SK-N-SH treated with all-trans-retinoic acid at 6 μM for 48 hours (cell line): ENCODE data around the gene C17orf107.
A peak's percentile ranks its signal among the peaks of the same experiment; 100 is the strongest.

Experiments used
- ATAC-seq: fragments of 200-7000 bp; cut with Tn5 transposase; 3 replicates; pipeline ENCODE4 v1.9.1; 2020; ENCODE audit warnings: mild to moderate bottlenecking, moderate library complexity
- ARNTL ChIP-seq: fragments of 450-650 bp; formaldehyde crosslinking; IDR thresholded peaks from 2 replicates; pipeline ENCODE4 v1.5.0; 2020; ENCODE audit warnings: low read depth, mild to moderate bottlenecking, moderate library complexity, borderline replicate concordance
- BACH2 ChIP-seq: fragments of 250-450 bp; sonication (Bioruptor Pico); IDR thresholded peaks from 2 replicates; pipeline ENCODE4 v1.9.0; 2021; ENCODE audit warnings: mild to moderate bottlenecking, borderline replicate concordance
- CREB5 ChIP-seq: fragments of 250-450 bp; sonication (Bioruptor Pico); IDR thresholded peaks from 2 replicates; pipeline ENCODE4 v1.5.1; 2020; ENCODE audit warnings: low read depth, mild to moderate bottlenecking, moderate library complexity
- CSDC2 ChIP-seq: fragments of 250-450 bp; sonication (Bioruptor Pico); IDR thresholded peaks from 2 replicates; pipeline ENCODE4 v1.5.0; 2020; ENCODE audit warnings: mild to moderate bottlenecking, moderate library complexity
- CSRNP3 ChIP-seq: fragments of 250-450 bp; sonication (Bioruptor Pico); IDR thresholded peaks from 2 replicates; pipeline ENCODE4 v1.5.1; 2021; ENCODE audit warnings: mild to moderate bottlenecking, moderate library complexity
- ESRRG ChIP-seq: fragments of 250-450 bp; sonication (Bioruptor Pico); IDR thresholded peaks from 2 replicates; pipeline ENCODE4 v1.6.1; 2021; ENCODE audit warnings: mild to moderate bottlenecking
- GLIS3 ChIP-seq: fragments of 250-450 bp; sonication (Bioruptor Pico); IDR thresholded peaks from 2 replicates; pipeline ENCODE4 v1.5.0; 2020; ENCODE audit warnings: mild to moderate bottlenecking, moderate library complexity
- ISL1 ChIP-seq: fragments of 250-450 bp; sonication (Bioruptor Pico); IDR thresholded peaks from 2 replicates; pipeline ENCODE4 v2.1.2; 2022; ENCODE audit warnings: mild to moderate bottlenecking, moderate library complexity
- OSR1 ChIP-seq: fragments of 250-450 bp; sonication (Bioruptor Pico); IDR thresholded peaks from 2 replicates; pipeline ENCODE4 v1.8.0; 2022; ENCODE audit warnings: moderate library complexity, mild to moderate bottlenecking, inconsistent platforms
- PATZ1 ChIP-seq: fragments of 250-450 bp; sonication (Bioruptor Pico); IDR thresholded peaks from 2 replicates; pipeline ENCODE4 v1.8.0; 2020; ENCODE audit warnings: mild to moderate bottlenecking, moderate library complexity, borderline replicate concordance
- POU6F1 ChIP-seq: fragments of 250-450 bp; sonication (Bioruptor Pico); IDR thresholded peaks from 2 replicates; pipeline ENCODE4 v1.8.0; 2021; ENCODE audit warnings: low read depth, mild to moderate bottlenecking, moderate library complexity, borderline replicate concordance
- PPARA ChIP-seq: fragments of 250-450 bp; sonication (Bioruptor Pico); IDR thresholded peaks from 2 replicates; pipeline ENCODE4 v1.5.0; 2020; ENCODE audit warnings: mild to moderate bottlenecking, borderline replicate concordance
- RARB ChIP-seq: fragments of 250-450 bp; sonication (Bioruptor Pico); IDR thresholded peaks from 2 replicates; pipeline ENCODE4 v1.8.0; 2021; ENCODE audit warnings: mild to moderate bottlenecking, moderate library complexity
- SNAI2 ChIP-seq: fragments of 250-450 bp; sonication (Bioruptor Pico); IDR thresholded peaks from 2 replicates; pipeline ENCODE4 v1.5.0; 2020; ENCODE audit warnings: mild to moderate bottlenecking, moderate library complexity
- TCF4 ChIP-seq: fragments of 250-450 bp; sonication (Bioruptor Pico); IDR thresholded peaks from 2 replicates; pipeline ENCODE4 v1.8.0; 2021; ENCODE audit warnings: mild to moderate bottlenecking, moderate library complexity, borderline replicate concordance
- TOX ChIP-seq: fragments of 250-450 bp; sonication (Bioruptor Pico); IDR thresholded peaks from 2 replicates; pipeline ENCODE4 v1.8.0; 2021; ENCODE audit warnings: mild to moderate bottlenecking, moderate library complexity, borderline replicate concordance
- ZC3H10 ChIP-seq: fragments of 250-450 bp; sonication (Bioruptor Pico); IDR thresholded peaks from 2 replicates; pipeline ENCODE4 v1.5.1; 2021; ENCODE audit warnings: mild to moderate bottlenecking, moderate library complexity
- ZFP30 ChIP-seq: fragments of 450-650 bp; formaldehyde crosslinking; IDR thresholded peaks from 2 replicates; pipeline ENCODE4 v1.5.0; 2022; ENCODE audit warnings: mild to moderate bottlenecking, moderate library complexity
- ZNF565 ChIP-seq: fragments of 450-650 bp; formaldehyde crosslinking; conservative IDR thresholded peaks from 2 replicates; pipeline ENCODE4 v1.5.0; 2020; ENCODE audit warnings: low read depth, mild to moderate bottlenecking, moderate library complexity
- ZNF70 ChIP-seq: fragments of 450-650 bp; formaldehyde crosslinking; IDR thresholded peaks from 2 replicates; pipeline ENCODE4 v1.5.0; 2020; ENCODE audit warnings: mild to moderate bottlenecking, moderate library complexity
- ZNF8 ChIP-seq: fragments of 450-650 bp; formaldehyde crosslinking; IDR thresholded peaks from 2 replicates; pipeline ENCODE4 v1.5.0; 2020; ENCODE audit warnings: mild to moderate bottlenecking, moderate library complexity

Gene C17orf107

GRCh38 chr17:4901648-4902344 lies 2.5 kb downstream of the C17orf107 start:
- no peak for TF ChIP-seq GLIS3 (CRISPR knock-in tag)
- TF ChIP-seq ZNF565: no peak
- TF ChIP-seq ZFP30 (CRISPR knock-in tag): no peak
- no peak for TF ChIP-seq SNAI2 (CRISPR knock-in tag)
- no peak for TF ChIP-seq ZC3H10 (CRISPR knock-in tag)
- TF ChIP-seq TCF4: no peak
- TF ChIP-seq ZNF70 (CRISPR knock-in tag): no peak
- no peak for TF ChIP-seq PPARA (CRISPR knock-in tag)
- TF ChIP-seq ARNTL (CRISPR knock-in tag): no peak
- TF ChIP-seq OSR1 (CRISPR knock-in tag): no peak
- TF ChIP-seq ISL1 (CRISPR knock-in tag): no peak
- no peak for TF ChIP-seq CREB5 (CRISPR knock-in tag)
- no peak for TF ChIP-seq BACH2 (CRISPR knock-in tag)
- TF ChIP-seq CSDC2: no peak
- no peak for ATAC-seq

GRCh38 chr17:4902540-4902939 lies 3.2 kb downstream of the C17orf107 start:
- TF ChIP-seq SNAI2 (CRISPR knock-in tag): no peak
- no peak for TF ChIP-seq PPARA (CRISPR knock-in tag)
- TF ChIP-seq RARB (CRISPR knock-in tag): no peak
- no peak for TF ChIP-seq CSRNP3 (CRISPR knock-in tag)
- no peak for TF ChIP-seq CSDC2
- TF ChIP-seq ZNF8 (CRISPR knock-in tag): no peak
- no peak for TF ChIP-seq ARNTL (CRISPR knock-in tag)
- TF ChIP-seq ISL1 (CRISPR knock-in tag): no peak
- TF ChIP-seq POU6F1 (CRISPR knock-in tag): no peak
- no peak for TF ChIP-seq ZFP30 (CRISPR knock-in tag)
- TF ChIP-seq ESRRG (CRISPR knock-in tag): no peak
- no peak for TF ChIP-seq PATZ1
- TF ChIP-seq TCF4: no peak
- no peak for TF ChIP-seq ZC3H10 (CRISPR knock-in tag)
- TF ChIP-seq BACH2 (CRISPR knock-in tag): no peak
- TF ChIP-seq TOX: no peak
- TF ChIP-seq CREB5 (CRISPR knock-in tag): no peak
- no peak for TF ChIP-seq ZNF70 (CRISPR knock-in tag)
- ATAC-seq: no peak

- TF ChIP-seq ZC3H10 (CRISPR knock-in tag) (no peak), PATZ1 (no peak), ZFP30 (CRISPR knock-in tag) (no peak), ZNF70 (CRISPR knock-in tag) (no peak), BACH2 (CRISPR knock-in tag) (no peak), RARB (CRISPR knock-in tag) (no peak), PPARA (CRISPR knock-in tag) (no peak), CSRNP3 (CRISPR knock-in tag) (no peak)
- peak; percentile 81 for ATAC-seq
These were observed 3.9 kb downstream of the C17orf107 start, which contains the start of gene CHRNE for GRCh38 chr17:4903051-4903818. TSS of gene CHRNE (minus strand) at chr17:4903098. CDS start at chr17:4903063, 35 bp downstream.
